Measurements from ENCODE around the gene DSPP.

DSPP gene

DNA sequence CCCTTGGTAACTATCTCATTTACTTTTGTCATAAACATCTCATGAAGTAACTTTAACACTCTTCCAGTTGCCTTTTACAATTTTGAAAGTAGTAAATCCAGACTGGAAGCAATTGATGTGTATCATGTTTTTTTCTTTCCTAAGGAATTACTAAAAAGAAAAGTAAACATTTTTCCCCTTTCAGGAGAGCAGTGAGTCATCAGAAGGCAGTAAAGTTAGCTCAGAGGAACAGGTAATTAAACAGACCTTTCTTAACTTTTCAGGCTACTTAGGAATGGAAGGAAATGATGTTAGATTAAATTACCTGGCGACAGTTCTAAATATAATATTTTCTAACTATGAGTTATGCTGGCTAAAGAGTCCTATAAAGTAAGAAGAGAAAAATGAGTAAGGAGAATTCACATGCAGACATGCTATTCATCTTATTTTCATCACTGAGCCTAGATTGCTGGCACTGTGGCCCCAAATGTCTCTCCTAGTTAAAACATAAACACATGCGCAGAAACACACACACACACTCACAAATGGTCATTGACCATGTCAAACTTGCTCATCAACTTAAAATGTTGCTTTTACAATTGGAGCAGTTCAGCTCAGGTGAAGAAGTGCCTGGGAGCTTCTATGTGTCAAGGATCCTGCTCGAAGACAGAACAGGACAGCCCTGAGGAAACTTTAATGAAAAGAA, 51.1 kb downstream of the DSPP start:
- peaks cover 7% of the 10 kb centered on the region for H3K27me3 Mint-ChIP-seq
- no peak overlapping the region for H3K27ac Mint-ChIP-seq
- no peaks in the 10 kb centered on the region for H3K4me1 Mint-ChIP-seq
- H3K4me3 Mint-ChIP-seq = no peak overlapping the region
- no peaks in the 10 kb centered on the region for H3K9me3 Mint-ChIP-seq
- no peaks in the 10 kb centered on the region for H3K36me3 Mint-ChIP-seq

DNA sequence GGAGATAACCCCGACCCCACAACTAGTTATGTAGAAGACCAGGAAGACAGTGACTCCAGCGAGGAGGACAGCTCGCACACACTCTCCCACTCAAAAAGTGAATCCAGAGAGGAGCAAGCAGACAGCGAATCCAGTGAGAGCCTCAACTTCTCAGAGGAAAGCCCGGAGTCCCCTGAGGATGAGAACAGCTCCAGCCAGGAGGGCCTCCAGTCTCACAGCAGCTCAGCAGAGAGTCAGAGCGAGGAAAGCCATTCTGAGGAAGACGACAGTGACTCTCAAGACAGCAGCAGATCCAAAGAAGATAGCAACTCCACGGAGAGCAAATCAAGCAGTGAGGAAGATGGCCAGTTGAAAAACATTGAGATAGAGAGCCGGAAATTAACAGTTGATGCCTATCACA, 54.5 kb downstream of the DSPP start:
- Mint-ChIP-seq H3K9me3 (no peaks in the 10 kb centered on the region), H3K27me3 (peaks cover 9% of the 10 kb centered on the region), H3K4me3 (no peak overlapping the region), H3K4me1 (no peaks in the 10 kb centered on the region), H3K27ac (no peak overlapping the region), H3K36me3 (no peaks in the 10 kb centered on the region)

Data from activated naive CD4-positive, alpha-beta T cell treated with anti-CD3 and anti-CD28 coated beads, Interleukin-2, amount 50 U/mL, for 24 hours (primary cell).